NT2/D1 (cell line): ENCODE measurements around the gene GRIK2.

Experiments
- SUZ12 ChIP-seq: IDR thresholded peaks from 2 replicates; pipeline ENCODE4 v1.6.1; 2011; ENCODE audit not compliant: insufficient read length, insufficient read depth; ENCODE audit errors: extremely low read depth
- YY1 ChIP-seq: IDR thresholded peaks from 2 replicates; pipeline ENCODE4 v1.6.1; 2011; ENCODE audit not compliant: insufficient read length, insufficient read depth
- ZNF274 ChIP-seq: IDR thresholded peaks from 2 replicates; pipeline ENCODE4 v1.6.1; 2011; ENCODE audit warnings: mild to moderate bottlenecking, low read depth, low read length

- TF ChIP-seq YY1: no peak
- TF ChIP-seq ZNF274: no peak
- no peak for TF ChIP-seq SUZ12
Measured at GRCh38 chr6:102075539-102075938, 682.0 kb downstream of the GRIK2 start.
